AG09319 (cell line): Measurements from ENCODE around the gene AP4M1.
"Not testable (repeated sequence)": the region's sequence is repeated elsewhere in the genome, so short reads cannot be mapped to it uniquely, and the experiment has no call there.

Experiments
- DNase-seq: peaks from one replicate; pipeline ENCODE4 v3.0.0-alpha.2; 2010; ENCODE audit warnings: low read depth; ENCODE audit errors: extremely low read depth
- CTCF ChIP-seq: IDR thresholded peaks from 2 replicates; pipeline ENCODE4 v1.5.1; 2011; ENCODE audit warnings: low read depth, mild to moderate bottlenecking, inconsistent platforms, low read length, moderate library complexity

Gene AP4M1

GRCh38 chr7:100126931-100127865, 25.8 kb downstream of the AP4M1 start, which contains the start of gene MBLAC1:
TSS of gene MBLAC1 (plus strand) at chr7:100126967. CDS start at chr7:100127396, 429 bp downstream.
- TF ChIP-seq CTCF = no peak
- peak; percentile 86 for DNase-seq

- no peak; the same call in 1 of the 2 replicates for TF ChIP-seq CTCF
- DNase-seq = no peak
Measured at GRCh38 chr7:100127866-100128636, 26.6 kb downstream of the AP4M1 start.

GRCh38 chr7:100128637-100128963, 27.2 kb downstream of the AP4M1 start:
- DNase-seq = no peak
- no peak for TF ChIP-seq CTCF

GRCh38 chr7:100130220-100130607, 28.8 kb downstream of the AP4M1 start:
- not testable (repeated sequence) for DNase-seq

GRCh38 chr7:100130608-100131453, 29.4 kb downstream of the AP4M1 start:
- DNase-seq = no peak
- TF ChIP-seq CTCF = peak; percentile 75

GRCh38 chr7:100132126-100132525, 30.7 kb downstream of the AP4M1 start:
- DNase-seq = no peak
- TF ChIP-seq CTCF = no peak

- TF ChIP-seq CTCF = peak; percentile 91
- peak; percentile 19 for DNase-seq
Measured at GRCh38 chr7:100132697-100133151, 31.3 kb downstream of the AP4M1 start.
